GM18867 (cell line): ENCODE data around the gene CD82.

Experiments
- ATAC-seq: cut with Tn5 transposase; IDR thresholded peaks from one replicate; pipeline ENCODE4 v1.9.1; 2021; ENCODE audit warnings: mild to moderate bottlenecking, moderate library complexity; ENCODE audit not compliant: unreplicated experiment

The CD82 gene

GRCh38 chr11:44597358-44598012 is 32.0 kb downstream of the CD82 start:
- peak; percentile 5 for ATAC-seq

GRCh38 chr11:44598831-44599230 is 33.4 kb downstream of the CD82 start:
- no peak for ATAC-seq

GRCh38 chr11:44600261-44600660 is 34.8 kb downstream of the CD82 start:
- no peak for ATAC-seq

- peak; percentile 21 for ATAC-seq
These were observed 35.4 kb downstream of the CD82 start for GRCh38 chr11:44600839-44601383.

GRCh38 chr11:44601471-44602370 is 36.3 kb downstream of the CD82 start:
- peak; percentile 31 for ATAC-seq

GRCh38 chr11:44602891-44603310 is 37.4 kb downstream of the CD82 start:
- ATAC-seq = no peak

GRCh38 chr11:44604171-44604581 is 38.7 kb downstream of the CD82 start:
- no peak for ATAC-seq

- no peak for ATAC-seq
These were observed 39.7 kb downstream of the CD82 start for GRCh38 chr11:44605068-44605708.

GRCh38 chr11:44605965-44606364 is 40.5 kb downstream of the CD82 start:
- ATAC-seq = no peak

GRCh38 chr11:44606472-44606871 is 41.0 kb downstream of the CD82 start:
- no peak for ATAC-seq

- ATAC-seq = no peak
These were observed 42.0 kb downstream of the CD82 start for GRCh38 chr11:44607319-44607962.

GRCh38 chr11:44607987-44608386 is 42.5 kb downstream of the CD82 start:
- ATAC-seq = no peak

GRCh38 chr11:44608651-44608990 is 43.2 kb downstream of the CD82 start:
- peak; percentile 5 for ATAC-seq

- peak; percentile 59 for ATAC-seq
These were observed 43.7 kb downstream of the CD82 start for GRCh38 chr11:44608991-44609782.

GRCh38 chr11:44609783-44610155 is 44.3 kb downstream of the CD82 start:
- ATAC-seq = no peak

GRCh38 chr11:44610186-44610955 is 44.9 kb downstream of the CD82 start:
- no peak for ATAC-seq

GRCh38 chr11:44611088-44611487 is 45.6 kb downstream of the CD82 start:
- no peak for ATAC-seq

- ATAC-seq = peak; percentile 34
These were observed 46.4 kb downstream of the CD82 start for GRCh38 chr11:44611687-44612434.

- no peak for ATAC-seq
These were observed 47.7 kb downstream of the CD82 start for GRCh38 chr11:44613153-44613552.
